Thoracic aorta endothelial cell (primary cell): ENCODE data around the gene NEUROD1. TPM values are rescaled to one million over a fixed set of nuclear protein-coding genes. Genes with fewer than 3 reads are reported as not detected.

Source experiments
- total RNA-seq: library from RNA; depleted of rRNA; stranded (reverse); fragments of >200 nt; gene quantifications from 2 replicates; pipeline ENCODE4 v1.2.3, GENCODE V29; 2012

NEUROD1 gene
- total RNA-seq = not detected in 2 replicates

GRCh38 chr2:181680055-181680936 is at the start of gene NEUROD1:
NEUROD1 (minus strand) TSS chr2:181680517; CDS start chr2:181678860, 1,657 bp downstream.

DNA sequence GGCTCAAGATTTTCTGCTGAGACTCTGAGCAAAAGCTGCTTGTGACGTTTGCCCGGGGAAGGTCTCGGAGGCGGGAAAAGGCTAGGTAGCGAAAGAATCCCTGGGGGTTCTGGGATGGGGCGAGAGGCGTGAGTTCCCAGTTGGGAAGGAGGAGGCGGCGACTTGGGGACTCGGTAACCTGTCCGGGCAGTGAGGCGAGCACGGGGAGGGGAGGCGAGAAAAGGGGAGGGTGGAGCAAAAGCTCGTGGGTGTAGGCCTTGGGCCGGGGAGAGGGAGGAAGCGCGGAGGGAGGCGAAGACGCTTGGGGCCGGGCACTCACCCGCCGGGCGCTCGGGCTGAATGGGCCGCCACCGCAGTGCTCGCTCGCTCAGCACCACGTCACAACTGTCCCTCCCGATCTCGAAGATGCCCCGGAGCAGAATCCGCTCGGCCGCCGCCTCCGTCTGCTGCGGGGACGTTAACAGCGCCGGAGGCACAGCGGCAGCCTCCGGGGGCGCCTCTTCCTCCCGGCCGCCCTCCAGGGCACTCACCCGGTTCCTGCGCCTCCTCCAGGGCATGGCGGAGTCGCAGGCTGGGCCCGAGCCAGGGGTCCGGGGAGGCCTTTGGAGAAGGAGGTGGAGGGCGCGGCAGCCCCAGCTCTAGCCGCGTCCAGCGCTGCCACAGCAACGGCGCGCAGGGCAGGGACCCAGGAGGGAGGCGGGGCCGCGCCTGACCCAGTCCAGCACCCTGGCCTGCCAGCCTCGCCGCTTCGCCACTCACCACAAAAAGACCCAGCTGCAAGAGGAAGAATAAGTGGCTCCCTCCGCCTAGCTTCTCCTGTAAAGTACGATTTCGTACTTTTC is 23.6 kb downstream of the NEUROD1 start, which contains the start of gene CERKL:
CERKL (minus strand) TSS at position 656 of the 842 bp plus-strand sequence; CDS start at position 557, 99 bp downstream.

Other genes starting within 250 kb of the NEUROD1 start
- gene ITGA4, start 223.1 kb downstream of the NEUROD1 start, total RNA-seq = 3.7 and 4.0 TPM in 2 replicates
- gene CERKL, start 23.4 kb downstream of the NEUROD1 start, total RNA-seq = not detected in 2 replicates
- 314 and 356 TPM in 2 replicates for gene ITPRID2, start 211.2 kb upstream of the NEUROD1 start, total RNA-seq